Stimulated activated effector memory CD8-positive, alpha-beta T cell treated with anti-CD3 and anti-CD28 coated beads, Interleukin-12 subunit alpha, Interleukin-12 subunit beta, amount 100 ng/mL, for 72 hours (primary cell): ENCODE measurements around the gene TCERG1L.

Experiments
- ATAC-seq: fragments of 150-1000 bp; cut with Tn5 transposase; 2 replicates; pipeline ENCODE4 v1.10.0; 2021
- DNase-seq, 2 donors: peaks; one replicate each; pipeline ENCODE4 v3.0.0; 2021 to 2022; ENCODE audit warnings: low spot score in 2 of 2
- H3K27ac Mint-ChIP-seq: one replicate; pipeline ENCODE4 v1.8.0; 2022; ENCODE audit warnings: mild to moderate bottlenecking, mixed read lengths
- H3K36me3 Mint-ChIP-seq: one replicate; pipeline ENCODE4 v1.8.0; 2022; ENCODE audit warnings: mild to moderate bottlenecking, mixed read lengths
- H3K4me1 Mint-ChIP-seq: one replicate; pipeline ENCODE4 v1.8.0; 2022; ENCODE audit warnings: mixed read lengths
- H3K4me3 Mint-ChIP-seq: one replicate; pipeline ENCODE4 v1.8.0; 2022; ENCODE audit warnings: mild to moderate bottlenecking, mixed read lengths
- H3K9me3 Mint-ChIP-seq: one replicate; pipeline ENCODE4 v1.8.0; 2022; ENCODE audit warnings: mixed read lengths

TCERG1L gene

DNA sequence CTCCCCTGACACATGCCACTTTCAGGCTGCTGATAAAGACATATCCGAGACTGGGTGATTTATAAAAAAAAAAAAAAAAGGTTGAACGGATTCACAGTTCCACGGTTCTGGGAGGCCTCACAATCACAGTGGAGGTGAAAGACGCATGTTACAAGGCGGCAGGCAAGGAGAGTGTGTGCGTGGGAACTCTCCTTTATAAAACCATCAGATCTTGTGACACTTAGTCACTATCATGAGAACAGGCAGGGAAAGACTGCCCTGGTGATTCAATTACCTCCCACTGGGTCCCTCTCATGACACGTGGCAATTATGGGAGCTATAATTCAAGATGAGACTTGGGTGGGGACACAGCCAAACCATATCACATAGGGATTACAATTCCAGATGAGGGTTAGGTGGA, 181.5 kb downstream of the TCERG1L start:
- Mint-ChIP-seq H3K4me3 (no peak overlapping the region), H3K36me3 (no peaks in the 10 kb centered on the region), H3K9me3 (no peaks in the 10 kb centered on the region), H3K27ac (no peak overlapping the region), H3K4me1 (no peaks in the 10 kb centered on the region)
- DNase-seq (no peak), ATAC-seq (no peak)

DNA sequence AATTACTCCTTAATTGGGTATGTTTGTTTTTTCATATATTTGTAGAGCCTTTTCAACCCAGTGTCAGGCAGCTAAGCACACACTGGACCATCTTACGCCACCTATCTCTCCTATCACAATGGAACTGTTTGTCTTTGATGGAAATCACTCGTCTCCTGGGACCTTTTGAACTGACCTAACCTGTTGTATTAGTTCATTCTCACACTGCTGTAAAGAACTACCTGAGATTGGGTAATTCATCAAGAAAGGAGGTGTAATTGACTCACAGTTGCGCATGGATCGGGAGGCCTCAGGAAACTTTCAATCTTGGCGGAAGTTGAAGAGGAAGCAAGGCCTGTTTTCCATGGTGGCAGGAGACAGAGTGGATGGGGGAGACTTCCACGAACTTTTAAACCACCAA, 182.0 kb downstream of the TCERG1L start:
- no peak for ATAC-seq
- Mint-ChIP-seq H3K4me3 (no peak overlapping the region), H3K4me1 (no peaks in the 10 kb centered on the region), H3K36me3 (no peaks in the 10 kb centered on the region), H3K9me3 (no peaks in the 10 kb centered on the region), H3K27ac (no peak overlapping the region)
- DNase-seq = no peak

DNA sequence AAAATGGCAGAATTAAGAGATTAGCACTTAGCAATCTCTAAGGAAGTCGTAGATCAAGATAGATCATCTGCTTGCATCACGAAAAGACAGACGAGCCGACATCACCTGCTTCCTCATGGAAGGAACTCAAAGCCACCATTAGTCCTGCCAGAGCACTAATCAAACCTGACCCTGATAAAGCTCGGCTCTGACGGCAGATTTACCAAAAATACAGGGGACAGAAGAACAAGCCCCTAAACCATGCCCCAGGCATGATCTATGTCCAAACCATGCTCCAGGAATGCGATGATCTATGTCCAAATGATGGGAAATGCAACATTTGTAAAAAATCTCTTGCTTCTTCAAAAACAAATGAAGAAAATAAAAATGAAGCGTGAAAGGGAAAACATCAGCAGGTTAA, 182.8 kb downstream of the TCERG1L start:
- ATAC-seq (no peak), DNase-seq (no peak)
- Mint-ChIP-seq H3K27ac (no peak overlapping the region), H3K36me3 (no peaks in the 10 kb centered on the region), H3K4me3 (no peak overlapping the region), H3K4me1 (no peaks in the 10 kb centered on the region), H3K9me3 (no peaks in the 10 kb centered on the region)

DNA sequence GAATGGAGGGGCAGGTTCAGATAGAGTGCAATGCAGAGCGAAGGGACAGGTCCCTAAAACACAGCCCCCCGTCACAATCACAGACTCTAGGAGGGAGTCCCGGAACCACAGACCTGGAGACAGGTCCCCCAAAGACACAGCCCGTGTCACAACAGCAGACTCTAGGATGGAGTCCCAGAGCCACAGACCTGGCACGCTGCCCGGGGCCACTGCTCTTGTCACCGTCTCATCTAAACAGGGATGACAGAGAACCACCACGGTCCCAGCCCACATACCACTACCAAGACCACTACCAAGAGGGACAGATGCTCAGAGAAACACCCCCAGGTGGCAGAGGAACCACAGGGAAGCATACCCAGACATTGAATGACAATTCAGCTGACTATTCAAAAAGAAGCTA, 183.9 kb downstream of the TCERG1L start:
- ATAC-seq = no peak
- Mint-ChIP-seq H3K36me3 (no peaks in the 10 kb centered on the region), H3K9me3 (no peaks in the 10 kb centered on the region), H3K4me3 (no peak overlapping the region), H3K4me1 (no peaks in the 10 kb centered on the region), H3K27ac (no peak overlapping the region)
- DNase-seq = no peak

DNA sequence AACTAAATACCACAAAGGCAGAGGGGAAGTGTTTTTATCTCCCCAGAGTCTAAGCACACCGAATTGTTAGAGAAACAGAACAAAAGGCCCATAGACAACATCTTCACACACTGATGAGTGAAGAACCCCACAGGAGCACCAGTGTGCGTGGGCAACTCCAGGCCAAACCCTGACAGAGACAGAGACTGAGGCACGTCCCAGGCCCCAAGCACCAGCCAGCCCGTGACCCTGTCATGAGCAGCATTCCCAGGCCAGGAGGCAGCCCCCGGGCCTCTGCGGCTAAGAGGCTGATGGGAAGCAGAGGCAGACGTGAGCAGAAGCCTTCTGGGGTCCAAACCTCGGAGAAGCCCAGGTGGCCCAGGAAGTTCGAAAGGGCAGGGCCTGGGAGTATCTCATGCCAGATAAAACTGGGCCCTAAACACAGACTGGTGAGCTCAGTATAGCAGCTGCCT, 184.4 kb downstream of the TCERG1L start:
- ATAC-seq = no peak
- no peak overlapping the region for H3K27ac Mint-ChIP-seq
- no peak overlapping the region for H3K4me3 Mint-ChIP-seq

DNA sequence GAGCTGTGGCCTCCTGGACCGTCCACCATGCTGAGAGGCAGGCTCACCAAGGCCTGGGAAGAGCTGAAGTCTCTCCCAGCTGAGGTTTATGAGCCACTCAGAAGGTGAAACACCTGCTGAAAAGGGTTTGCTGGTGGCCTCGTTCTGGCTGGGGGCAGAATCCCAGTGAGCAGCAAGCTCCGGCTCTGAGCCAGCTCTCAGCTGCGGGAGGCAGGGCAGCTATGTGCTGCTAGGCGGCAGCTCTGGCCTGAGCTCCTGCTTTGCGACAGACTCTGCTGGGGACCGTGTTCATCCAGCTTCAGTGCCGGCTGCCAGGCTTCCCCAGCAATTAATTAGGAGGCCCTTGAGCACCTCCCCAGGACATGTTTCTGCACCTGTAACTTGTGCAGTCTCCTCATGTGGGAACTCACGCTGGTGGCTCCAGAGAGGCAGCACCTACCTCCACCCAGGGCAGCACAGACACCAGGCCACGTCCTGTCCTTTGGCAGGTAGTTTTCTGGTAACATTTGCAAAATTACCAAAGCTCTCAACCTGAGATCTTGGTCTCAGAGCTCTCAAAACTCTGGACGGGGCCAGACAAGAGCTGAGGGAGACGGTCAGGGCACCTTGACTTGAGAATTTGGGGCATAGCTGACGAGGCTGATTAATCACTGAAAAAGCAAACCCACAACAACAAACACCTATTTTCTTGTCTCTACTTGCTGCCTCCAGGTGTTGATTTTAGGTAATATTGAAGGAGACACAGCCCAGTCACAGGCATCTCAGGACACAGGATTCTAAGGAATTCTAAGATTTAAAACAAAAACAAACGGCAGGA, 185.0 kb downstream of the TCERG1L start:
- Mint-ChIP-seq H3K36me3 (no peaks in the 10 kb centered on the region), H3K4me1 (no peaks in the 10 kb centered on the region), H3K4me3 (no peak overlapping the region), H3K9me3 (no peaks in the 10 kb centered on the region), H3K27ac (no peak overlapping the region)
- no peak for DNase-seq
- no peak for ATAC-seq

More for the DNA sequence above, 184.4 kb downstream of the TCERG1L start:
- no peak for DNase-seq
- Mint-ChIP-seq H3K36me3 (no peaks in the 10 kb centered on the region), H3K4me1 (no peaks in the 10 kb centered on the region), H3K9me3 (no peaks in the 10 kb centered on the region)

DNA sequence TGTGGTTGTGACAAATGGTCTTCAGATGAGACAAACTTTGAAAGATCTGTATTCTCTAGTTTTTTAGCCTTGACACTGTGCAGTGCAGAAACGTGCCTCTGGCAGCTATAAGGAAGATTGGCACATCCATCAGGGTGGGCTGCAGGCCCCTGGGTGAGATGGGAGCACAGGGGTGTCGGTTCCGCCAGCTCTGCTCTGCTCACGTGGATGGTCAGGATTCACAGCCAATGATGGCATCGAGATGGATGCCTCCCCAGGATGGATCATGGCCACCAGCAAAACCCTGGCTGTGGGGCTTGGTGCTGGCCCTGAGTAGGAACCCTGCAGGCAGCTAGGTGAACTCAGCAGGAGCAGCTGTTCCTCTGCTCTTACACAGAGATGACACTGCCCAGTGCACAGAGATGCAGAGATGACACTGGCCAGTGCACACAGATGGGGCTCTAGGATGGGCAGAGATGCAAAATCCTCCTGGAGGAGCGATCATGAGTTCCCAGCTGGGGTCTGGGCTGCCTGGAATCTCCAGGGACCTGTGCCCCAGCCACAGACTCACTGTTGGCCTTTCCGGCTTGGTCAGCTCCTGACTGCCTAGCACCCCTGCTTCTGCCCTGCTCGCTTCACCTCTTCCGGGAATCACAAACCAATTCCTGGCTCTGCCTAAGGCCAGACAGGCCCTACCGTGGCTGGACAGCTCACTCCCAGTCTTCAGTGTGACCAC, 185.9 kb downstream of the TCERG1L start:
- H3K36me3 Mint-ChIP-seq = no peaks in the 10 kb centered on the region
- no peaks in the 10 kb centered on the region for H3K9me3 Mint-ChIP-seq
- ATAC-seq (no peak), DNase-seq (no peak)
- H3K4me3 Mint-ChIP-seq = no peak overlapping the region
- no peak overlapping the region for H3K27ac Mint-ChIP-seq
- no peaks in the 10 kb centered on the region for H3K4me1 Mint-ChIP-seq

DNA sequence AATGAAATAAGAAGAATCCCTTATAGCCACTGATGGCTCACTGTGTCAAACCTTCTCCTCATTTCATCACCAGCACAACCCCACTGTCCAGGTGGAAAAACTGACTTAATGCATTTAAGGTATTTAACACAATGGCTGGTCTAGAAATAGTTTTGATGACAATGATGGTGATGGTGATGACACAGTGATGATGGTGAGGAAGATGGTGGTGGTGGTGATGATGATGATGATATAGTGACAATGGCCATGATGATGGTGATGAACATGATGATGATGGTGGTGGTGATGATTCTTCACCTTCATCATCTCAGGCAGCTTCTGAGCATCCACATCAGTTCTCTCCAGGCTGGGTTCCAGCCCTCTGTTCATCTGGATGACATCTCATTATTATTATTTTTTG, 186.6 kb downstream of the TCERG1L start:
- ATAC-seq (no peak), DNase-seq (no peak)
- peaks cover 4% of the 10 kb centered on the region for H3K9me3 Mint-ChIP-seq
- H3K36me3 Mint-ChIP-seq = no peaks in the 10 kb centered on the region
- no peak overlapping the region for H3K4me3 Mint-ChIP-seq
- no peaks in the 10 kb centered on the region for H3K4me1 Mint-ChIP-seq
- no peak overlapping the region for H3K27ac Mint-ChIP-seq

DNA sequence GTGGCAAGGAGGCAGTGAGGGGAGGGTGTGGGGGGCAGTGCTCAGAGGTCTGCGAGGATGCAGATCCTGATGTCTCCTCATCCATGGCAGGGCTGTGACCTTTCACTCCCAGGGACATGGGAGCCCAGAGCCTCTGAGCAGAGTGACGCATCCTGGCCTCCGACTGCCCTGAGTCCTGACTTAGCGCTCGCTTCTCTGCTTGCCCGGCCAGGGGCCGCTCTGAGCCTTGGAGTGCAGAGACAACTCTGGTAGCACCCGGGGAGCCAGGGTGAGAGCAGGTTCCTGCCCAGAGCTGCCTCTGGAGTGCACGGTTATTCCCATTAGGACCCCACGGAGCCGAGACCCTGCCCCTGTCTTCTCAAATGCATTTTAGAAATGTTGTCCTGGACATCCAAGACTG, 188.0 kb downstream of the TCERG1L start:
- ATAC-seq = no peak
- no peak for DNase-seq
- H3K36me3 Mint-ChIP-seq = no peaks in the 10 kb centered on the region
- no peak overlapping the region for H3K4me3 Mint-ChIP-seq
- H3K9me3 Mint-ChIP-seq = peaks cover 4% of the 10 kb centered on the region
- no peak overlapping the region for H3K27ac Mint-ChIP-seq
- no peaks in the 10 kb centered on the region for H3K4me1 Mint-ChIP-seq

DNA sequence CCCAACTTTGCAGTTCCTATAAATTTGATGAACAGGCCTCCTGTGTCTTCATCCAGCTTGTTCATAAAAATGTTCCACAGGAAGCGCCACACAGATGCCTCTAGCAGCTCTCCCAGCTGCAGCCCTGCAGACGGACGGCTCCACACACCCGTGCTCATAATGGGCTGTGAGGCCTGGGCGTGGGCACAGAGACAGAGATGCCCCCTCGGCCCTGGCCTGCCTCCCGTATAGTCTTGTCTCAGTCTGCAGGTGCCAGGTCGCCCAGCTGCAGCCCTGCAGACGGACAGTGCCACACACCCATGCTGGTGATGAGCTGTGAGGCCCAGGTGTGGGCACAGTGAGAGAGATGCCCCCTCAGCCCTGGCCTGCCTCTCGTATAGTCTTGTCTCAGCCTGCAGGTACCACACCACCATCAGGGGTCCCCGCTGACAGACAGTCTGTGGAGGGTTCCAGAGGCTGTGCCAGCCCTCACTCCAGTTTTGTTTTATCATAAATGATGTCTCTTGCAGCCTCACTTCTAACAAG, 189.9 kb downstream of the TCERG1L start:
- no peak overlapping the region for H3K27ac Mint-ChIP-seq
- no peaks in the 10 kb centered on the region for H3K4me1 Mint-ChIP-seq
- no peaks in the 10 kb centered on the region for H3K36me3 Mint-ChIP-seq
- no peak overlapping the region for H3K4me3 Mint-ChIP-seq
- H3K9me3 Mint-ChIP-seq = peaks cover 4% of the 10 kb centered on the region
- DNase-seq = no peak
- no peak for ATAC-seq

DNA sequence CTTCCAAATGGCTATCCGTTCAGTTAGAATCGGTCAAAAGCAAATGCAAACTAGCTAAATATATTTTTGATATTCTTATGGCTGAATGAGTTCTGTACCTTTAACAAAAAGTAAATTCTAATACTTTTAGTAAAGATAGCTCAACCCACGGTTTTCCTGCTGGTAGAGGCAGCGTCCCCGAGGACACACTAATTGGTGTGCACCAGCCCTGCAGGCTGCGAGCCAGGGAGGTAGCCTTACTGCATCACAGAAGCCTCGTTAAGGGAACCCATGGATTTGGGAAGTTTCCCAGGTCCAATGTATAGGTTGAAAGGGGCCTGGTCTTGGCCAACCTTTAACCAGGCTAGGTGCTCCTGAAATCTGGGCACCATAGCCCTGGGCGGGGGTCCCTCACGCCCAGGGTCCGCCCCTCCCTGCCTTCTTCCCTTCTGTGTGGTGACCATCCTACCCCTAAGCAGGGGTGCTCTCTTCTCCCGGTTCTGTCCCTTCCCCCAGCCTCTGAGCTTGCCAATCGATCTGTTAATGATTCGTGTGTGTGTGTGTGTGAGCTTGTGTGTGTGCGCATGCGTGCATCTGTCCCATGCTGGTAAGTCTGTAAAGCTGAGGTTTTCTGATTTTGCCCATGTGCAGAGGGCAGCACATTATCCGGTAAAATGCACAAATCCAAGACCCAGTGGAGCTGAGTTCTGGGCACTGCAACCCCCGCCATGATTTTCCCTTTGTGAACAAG, 191.7 kb downstream of the TCERG1L start:
- DNase-seq (no peak), ATAC-seq (no peak)
- H3K27ac Mint-ChIP-seq = no peak overlapping the region
- H3K36me3 Mint-ChIP-seq = no peaks in the 10 kb centered on the region
- H3K4me1 Mint-ChIP-seq = no peaks in the 10 kb centered on the region
- no peak overlapping the region for H3K4me3 Mint-ChIP-seq
- peaks cover 4% of the 10 kb centered on the region for H3K9me3 Mint-ChIP-seq

DNA sequence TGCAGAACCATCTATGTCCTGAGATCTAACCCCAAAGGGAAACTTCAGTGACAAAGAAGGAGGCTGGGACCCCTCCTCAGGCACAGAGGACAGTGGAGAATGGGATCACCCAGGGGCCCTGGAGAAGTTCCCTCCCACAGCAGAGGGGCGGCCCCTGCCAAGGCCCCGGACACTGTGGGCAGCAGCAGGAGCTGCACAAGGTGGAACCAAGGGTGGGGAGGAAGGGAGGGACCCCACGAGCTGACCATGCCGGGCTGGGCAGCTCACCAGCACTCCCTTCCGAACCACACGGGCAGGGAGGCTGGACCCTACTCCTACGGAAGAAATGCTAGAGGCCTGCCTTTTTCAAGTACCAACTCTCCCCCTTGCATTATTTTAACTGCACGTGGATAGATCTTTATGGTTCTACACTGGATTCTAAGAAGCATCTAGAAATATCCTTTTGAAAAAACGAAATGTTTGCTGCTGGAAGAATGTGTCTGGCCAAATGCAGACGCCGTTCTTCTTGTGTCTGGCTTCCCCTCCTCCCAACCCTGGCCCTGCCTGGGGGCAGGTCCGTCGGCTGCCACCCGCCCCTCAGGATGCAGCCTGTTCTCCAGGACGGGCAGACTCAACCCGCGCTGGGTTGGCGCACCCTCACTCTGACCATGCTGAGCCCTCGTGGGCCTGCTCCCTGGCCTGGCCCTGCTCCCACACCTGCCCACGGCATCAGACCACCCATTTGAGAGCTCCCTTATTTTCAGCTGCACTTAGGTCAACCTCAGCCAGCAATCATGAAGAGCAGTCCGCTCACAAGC, 193.9 kb downstream of the TCERG1L start:
- no peak for ATAC-seq
- Mint-ChIP-seq H3K9me3 (peaks cover 4% of the 10 kb centered on the region), H3K27ac (no peak overlapping the region), H3K4me3 (no peak overlapping the region), H3K4me1 (no peaks in the 10 kb centered on the region), H3K36me3 (no peaks in the 10 kb centered on the region)
- DNase-seq = no peak

DNA sequence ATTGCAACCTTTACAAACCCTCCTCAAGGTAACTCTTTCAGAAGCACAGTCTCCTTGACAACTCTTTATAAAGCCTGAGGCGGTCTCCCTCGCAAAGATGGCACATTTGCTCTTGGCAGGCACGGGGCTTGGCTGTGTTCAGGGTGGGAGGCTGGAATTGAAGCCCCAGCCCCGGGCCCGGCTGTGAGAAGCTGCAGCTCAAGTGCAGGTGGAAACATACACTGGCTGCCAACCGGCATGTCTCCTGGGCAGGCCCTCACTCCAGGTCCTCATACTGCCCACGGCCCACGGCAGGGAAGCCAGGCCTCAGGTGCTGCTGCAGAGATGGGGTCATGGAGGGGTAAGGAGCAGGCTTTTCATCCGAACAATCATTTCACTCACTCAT, 194.5 kb downstream of the TCERG1L start:
- Mint-ChIP-seq H3K27ac (no peak overlapping the region), H3K4me3 (no peak overlapping the region), H3K9me3 (peaks cover 4% of the 10 kb centered on the region), H3K36me3 (no peaks in the 10 kb centered on the region), H3K4me1 (no peaks in the 10 kb centered on the region)
- ATAC-seq = no peak
- DNase-seq = no peak

DNA sequence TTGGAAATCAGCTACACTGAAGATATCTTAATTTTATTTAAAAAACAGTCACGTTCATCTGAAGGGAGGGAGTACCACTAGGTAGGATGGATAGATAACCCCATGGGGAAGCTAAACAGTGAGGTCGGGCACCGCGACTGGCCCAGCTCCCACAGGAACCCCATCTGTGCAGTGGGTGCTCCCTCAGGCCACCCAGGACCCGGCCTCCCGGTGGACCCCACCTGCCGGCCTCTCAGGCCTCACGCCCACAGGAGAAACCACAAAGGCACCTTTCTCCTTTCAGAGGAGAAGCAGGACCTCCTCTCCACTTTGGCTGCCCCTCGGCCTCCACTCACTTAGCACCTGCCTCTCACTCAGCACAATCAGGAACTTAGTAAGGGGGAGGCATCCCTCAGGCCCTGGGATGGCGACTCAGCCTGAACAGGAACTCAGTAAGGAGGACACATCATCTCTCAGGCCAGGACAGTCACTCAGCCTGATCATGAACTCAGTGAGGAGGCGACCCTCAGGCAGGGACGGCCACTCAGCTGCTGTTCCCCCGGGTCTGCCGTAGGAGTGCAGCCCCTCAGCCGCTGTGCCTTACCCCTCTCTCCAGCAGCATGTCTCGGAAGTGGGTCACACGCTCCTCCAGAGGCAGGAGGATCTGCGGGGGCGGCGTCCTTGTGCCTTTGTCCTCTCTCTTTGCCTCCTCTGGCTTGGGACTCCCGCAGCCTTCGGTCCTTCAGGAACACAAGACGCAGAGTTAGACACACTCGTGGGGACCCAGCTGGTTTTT, 195.1 kb downstream of the TCERG1L start:
- Mint-ChIP-seq H3K4me3 (no peak overlapping the region), H3K9me3 (peaks cover 4% of the 10 kb centered on the region), H3K36me3 (no peaks in the 10 kb centered on the region), H3K27ac (no peak overlapping the region), H3K4me1 (no peaks in the 10 kb centered on the region)
- DNase-seq (no peak), ATAC-seq (no peak)
